DMS153 (cell line): ENCODE results near the gene ADGRB3.
"Not testable (repeated sequence)": the region's sequence is repeated elsewhere in the genome, so short reads cannot be mapped to it uniquely, and the experiment has no call there.

ENCODE experiments used
- DNase-seq: peaks from one replicate; lab custom pipeline; 2025; lab: John Stamatoyannopoulos, UW

ADGRB3 gene

DNA sequence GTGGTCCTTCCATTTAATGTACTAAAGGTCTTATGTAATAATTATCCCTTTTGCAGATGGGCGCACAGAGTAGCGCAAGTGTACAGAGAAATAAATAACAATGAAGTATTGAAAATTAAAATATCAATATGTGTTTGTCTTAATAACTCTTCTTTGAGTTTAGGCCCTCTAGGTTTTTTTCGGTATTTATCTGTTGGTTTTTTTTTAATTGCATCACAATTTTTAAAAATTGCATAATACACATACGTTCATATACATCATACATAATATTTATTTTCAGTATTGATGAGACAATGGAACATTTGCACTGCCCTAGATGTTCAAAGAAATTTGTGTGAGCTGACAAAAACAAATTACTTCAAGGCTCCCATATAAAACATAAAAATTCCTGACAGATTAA, 15.1 kb downstream of the ADGRB3 start:
- DNase-seq = no peak

- DNase-seq = no peak
These were observed 16.2 kb downstream of the ADGRB3 start for GRCh38 chr6:68651011-68651985.

- DNase-seq = no peak
These were observed 17.0 kb downstream of the ADGRB3 start for GRCh38 chr6:68652117-68652536.

GRCh38 chr6:68653074-68653705, 18.1 kb downstream of the ADGRB3 start:
- no peak for DNase-seq

- DNase-seq = no peak
These were observed 18.6 kb downstream of the ADGRB3 start for GRCh38 chr6:68653706-68654089.

- DNase-seq = no peak
These were observed 19.1 kb downstream of the ADGRB3 start for GRCh38 chr6:68654134-68654533.

GRCh38 chr6:68655028-68655427, 19.9 kb downstream of the ADGRB3 start:
- DNase-seq = no peak

- no peak for DNase-seq
These were observed 22.5 kb downstream of the ADGRB3 start for GRCh38 chr6:68657374-68658139.

GRCh38 chr6:68658338-68658737, 23.3 kb downstream of the ADGRB3 start:
- no peak for DNase-seq

GRCh38 chr6:68673255-68673654, 38.2 kb downstream of the ADGRB3 start:
- no peak for DNase-seq

DNA sequence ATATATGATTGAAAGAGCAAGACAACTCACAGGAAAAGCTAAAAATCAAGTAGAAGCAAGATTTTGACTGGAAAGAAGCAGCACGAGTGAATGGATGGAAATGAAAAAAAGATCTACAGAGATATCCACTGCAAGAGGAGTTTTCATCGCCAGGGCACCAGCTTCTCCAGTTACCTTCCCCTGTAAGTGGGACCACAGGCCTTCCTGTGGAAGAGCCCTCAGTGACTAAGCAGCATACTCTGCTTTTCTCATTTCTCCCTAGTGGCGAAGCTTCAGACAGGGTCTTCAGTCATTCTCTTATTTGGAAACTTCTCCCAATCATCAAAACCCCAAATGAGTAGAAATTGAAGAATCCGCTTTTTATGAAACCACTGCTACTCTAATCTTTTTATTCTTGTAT, 40.5 kb downstream of the ADGRB3 start:
- DNase-seq = no peak

GRCh38 chr6:68676094-68676493, 41.0 kb downstream of the ADGRB3 start:
- DNase-seq = not testable (repeated sequence)

- DNase-seq = no peak
These were observed 42.0 kb downstream of the ADGRB3 start for GRCh38 chr6:68677058-68677457.

- DNase-seq = no peak
These were observed 44.3 kb downstream of the ADGRB3 start for GRCh38 chr6:68679399-68679798.

DNA sequence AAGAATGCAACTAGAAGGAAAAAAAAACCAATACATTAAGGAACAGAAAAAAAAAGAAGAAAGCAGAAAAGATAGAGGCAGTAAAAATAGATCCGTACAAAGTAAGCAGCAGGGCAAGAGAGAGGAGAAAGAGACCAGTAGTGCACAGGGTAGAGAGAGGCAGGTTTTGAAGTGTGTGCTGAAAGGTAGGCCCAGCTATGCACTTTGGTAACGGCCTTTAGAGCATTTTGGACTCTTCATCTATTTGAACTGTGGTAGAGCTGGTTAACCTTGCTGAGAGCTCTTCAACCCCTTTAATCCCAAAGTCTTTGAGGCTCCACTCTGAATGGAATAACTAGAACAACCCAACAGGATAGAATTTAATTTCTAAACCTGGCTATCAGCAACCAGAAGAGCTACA, 45.2 kb downstream of the ADGRB3 start:
- DNase-seq = no peak

GRCh38 chr6:68689910-68690309, 54.8 kb downstream of the ADGRB3 start:
- no peak for DNase-seq

- DNase-seq = no peak
These were observed 56.0 kb downstream of the ADGRB3 start for GRCh38 chr6:68691120-68691519.

- no peak for DNase-seq
These were observed 58.2 kb downstream of the ADGRB3 start for GRCh38 chr6:68693271-68693670.

GRCh38 chr6:68695403-68695802, 60.3 kb downstream of the ADGRB3 start:
- DNase-seq = no peak

- no peak for DNase-seq
These were observed 60.8 kb downstream of the ADGRB3 start for GRCh38 chr6:68695838-68696237.

DNA sequence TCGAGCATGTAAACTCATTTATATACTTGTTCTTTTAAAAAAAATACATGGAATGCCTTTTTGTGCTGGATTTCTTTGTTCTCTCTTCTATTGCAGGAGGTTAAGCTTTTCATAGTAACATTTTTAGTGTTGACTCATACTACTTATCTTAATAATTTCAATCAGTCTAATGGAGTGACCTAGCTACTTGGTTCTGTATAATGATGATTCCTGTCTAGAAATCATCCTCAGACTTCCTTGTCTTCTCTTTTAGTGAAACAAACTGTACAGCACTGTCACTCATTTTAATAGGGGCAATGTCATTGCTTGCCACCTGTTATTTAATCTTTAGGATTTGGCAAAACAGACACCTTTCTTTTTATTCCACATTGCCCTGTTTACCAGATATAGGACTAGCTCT, 62.3 kb downstream of the ADGRB3 start:
- no peak for DNase-seq

DNA sequence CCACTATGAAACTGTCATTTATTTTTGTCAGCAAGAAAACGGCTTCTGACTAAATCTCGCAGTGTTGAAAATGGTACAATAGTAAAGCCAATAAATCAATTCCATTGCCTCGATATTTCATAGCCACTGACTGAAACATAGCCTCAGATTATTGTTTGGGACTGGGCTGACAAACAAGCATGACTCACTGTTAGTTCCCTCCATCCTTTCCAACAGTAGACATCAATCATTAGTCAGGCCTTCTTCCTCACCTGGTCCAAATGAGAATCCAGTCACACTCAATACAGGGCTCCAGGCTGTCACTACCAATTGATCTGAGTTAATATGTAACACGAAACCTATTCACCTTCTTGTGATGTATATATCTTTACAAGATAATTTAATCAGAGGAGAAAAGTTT, 66.1 kb downstream of the ADGRB3 start:
- peak; percentile 18 for DNase-seq

GRCh38 chr6:68704485-68704884, 69.4 kb downstream of the ADGRB3 start:
- DNase-seq = no peak
